Spleen (tissue), 11 donors: Measurements from ENCODE around the gene PIERCE2. TPM values are rescaled to one million over a fixed set of nuclear protein-coding genes. Genes with fewer than 3 reads are reported as not detected.

Source experiments
- DNase-seq: peaks from one replicate; pipeline ENCODE4 v3.0.0-alpha.2; 2020
- H3K27ac ChIP-seq, 8 donors: fragments of 200-600 bp; sonication (generic) in 7 of 8; 1 replicate in 4 of 8; 2 replicates in 4 of 8; pipeline versions ENCODE4 v1.5.0 to v1.8.0; 2016 to 2021; ENCODE audit warnings: inconsistent platforms in 4 of 8, mild to moderate bottlenecking in 4 of 8, moderate library complexity in 1 of 8
- H3K27me3 ChIP-seq, 7 donors: fragments of 200-600 bp; sonication (generic) in 6 of 7; replicated peaks in 1 of 7; 1 replicate in 4 of 7; 2 replicates in 3 of 7; pipeline versions ENCODE4 v1.5.0 to v1.8.0; 2016 to 2021; ENCODE audit warnings: inconsistent platforms in 3 of 7, mild to moderate bottlenecking in 1 of 7
- H3K36me3 ChIP-seq, 6 donors: fragments of 200-600 bp; sonication (generic) in 5 of 6; 1 replicate in 4 of 6; 2 replicates in 2 of 6; pipeline versions ENCODE4 v1.5.0 to v1.8.0; 2016 to 2021; ENCODE audit warnings: inconsistent platforms in 2 of 6
- H3K4me1 ChIP-seq, 6 donors: fragments of 200-600 bp; sonication (generic) in 5 of 6; 1 replicate in 3 of 6; 2 replicates in 3 of 6; pipeline versions ENCODE4 v1.5.0 to v1.8.0; 2016 to 2021; ENCODE audit warnings: inconsistent platforms in 3 of 6
- H3K4me3 ChIP-seq, 8 donors: fragments of 200-600 bp; sonication (generic) in 7 of 8; 1 replicate in 4 of 8; 2 replicates in 4 of 8; pipeline versions ENCODE4 v1.5.0 to v1.8.0; 2016 to 2021; ENCODE audit warnings: inconsistent platforms in 4 of 8, mild to moderate bottlenecking in 4 of 8, moderate library complexity in 2 of 8
- H3K9me3 ChIP-seq, 8 donors: fragments of 200-600 bp; sonication (generic) in 7 of 8; 1 replicate in 4 of 8; 2 replicates in 4 of 8; pipeline versions ENCODE4 v1.5.0 to v1.8.0; 2016 to 2021; ENCODE audit warnings: inconsistent platforms in 4 of 8
- CTCF ChIP-seq, 11 experiments: fragments of 200-600 bp in 7 of 11; fragments of 450-650 bp in 4 of 11; sonication (generic) in 4 of 11; IDR thresholded peaks in 8 of 11; conservative IDR thresholded peaks in 3 of 11; 1 replicate in 7 of 11; 2 replicates in 4 of 11; pipeline versions ENCODE4 v1.4.0 to v1.8.0; 2016 to 2021; ENCODE audit warnings: antibody characterized with exemption in 11 of 11, inconsistent platforms in 4 of 11, mild to moderate bottlenecking in 1 of 11
- POLR2A ChIP-seq, 3 donors: fragments of 450-650 bp; IDR thresholded peaks; one replicate each; pipeline ENCODE4 v1.5.1; 2017; ENCODE audit warnings: antibody characterized with exemption in 3 of 3, mild to moderate bottlenecking in 1 of 3
- POLR2AphosphoS5 ChIP-seq, 3 donors: sonication (generic); formaldehyde crosslinking; IDR thresholded peaks; one replicate each; pipeline ENCODE4 v1.5.1; 2017; ENCODE audit warnings: antibody characterized with exemption in 3 of 3
- WGBS, 5 donors: extraction: QIAGEN DNeasy Blood & Tissue Kit in 3 of 5; methylation state at CpG; one replicate each; pipeline versions ENCODE4 v1.1.5 to v1.1.7; 2013 to 2018; 5-methylcytosine and 5-hydroxymethylcytosine counted together
- intact Hi-C: fragments of 100-400 bp; cut with DNase I; formaldehyde crosslinking; loops from one replicate; pipeline ENCODE4 v1.15.0; 2023; ENCODE audit warnings: low total_unique reads
- polyA plus RNA-seq, 3 donors: library from polyadenylated mRNA; stranded (reverse); fragments of 200-250 nt; gene quantifications; one replicate each; pipeline ENCODE4 v1.2.1, GENCODE V29; 2013
- total RNA-seq, 7 donors: library from RNA; depleted of rRNA in 3 of 7; stranded (reverse); fragments of >200 nt in 3 of 7; fragmentation: NEBNext Ultra II Directional in 4 of 7; extraction: Animal tissue kit (Norgen Biotek cat#: 25700) in 4 of 7; gene quantifications; one replicate each; pipeline versions ENCODE4 v1.1.0 to v1.2.1, GENCODE V29; 2016 to 2021
- donor health status: healthy with polysubstance abuse.
- donor health status: DM: no; HTN: no; CAD: no; lungs with moderate emphysema.
- donor health status: DM: no; HTN: no; CAD: no.
- donor health status: Bipolar disorder and iron deficiency.
- donor health status: healthy.
- donor health status: DM: no; HTN: no; CAD: no.
- donor health status: DM: yes; HTN: yes; CAD: no.

Gene PIERCE2
- total and polyA plus RNA-seq, 10 donors: 0.97 to 2.5 (median 1.5) TPM; not detected in 4

GRCh38 chr15:55381595-55381994 lies 26.7 kb upstream of the PIERCE2 start:
- TF ChIP-seq POLR2AphosphoS5 (IDR thresholded peaks at IDR 0.05) (no peak), CTCF (IDR thresholded peaks at IDR 0.05 in 8 of 11, conservative IDR thresholded peaks at IDR 0.05 in 3 of 11) (no peak), POLR2A (IDR thresholded peaks at IDR 0.05) (no peak)
- peaks cover 2 to 100% (median 50%) of the 10 kb centered on the region in 6 donors for H3K36me3 ChIP-seq
- H3K4me3 ChIP-seq: no peak overlapping the region
- H3K4me1 ChIP-seq: no peaks in the 10 kb centered on the region
- DNase-seq: no peak
- no peaks in the 10 kb centered on the region for H3K9me3 ChIP-seq
- intact Hi-C loops: no loop called here
- H3K27me3 ChIP-seq: no peaks in the 10 kb centered on the region
- no peak overlapping the region for H3K27ac ChIP-seq

- H3K4me1 ChIP-seq: no peaks in the 10 kb centered on the region
- intact Hi-C loops: no loop called here
- no peak for DNase-seq
- 92 to 100% (median 95%) methylated on average over 2 of the region's 2 CpGs for WGBS, 5 donors
- no peaks in the 10 kb centered on the region for H3K9me3 ChIP-seq
- peaks cover 0 to 100% (median 41%) of the 10 kb centered on the region in 6 donors for H3K36me3 ChIP-seq
- no peak overlapping the region for H3K27ac ChIP-seq
- H3K27me3 ChIP-seq: no peaks in the 10 kb centered on the region
- H3K4me3 ChIP-seq: no peak overlapping the region
- TF ChIP-seq CTCF (IDR thresholded peaks at IDR 0.05 in 8 of 11, conservative IDR thresholded peaks at IDR 0.05 in 3 of 11) (no peak), POLR2A (IDR thresholded peaks at IDR 0.05) (no peak), POLR2AphosphoS5 (IDR thresholded peaks at IDR 0.05) (no peak)
Observed at GRCh38 chr15:55383687-55384086, 24.6 kb upstream of the PIERCE2 start.

- no peak for TF ChIP-seq POLR2AphosphoS5 (IDR thresholded peaks at IDR 0.05)
- TF ChIP-seq CTCF (IDR thresholded peaks at IDR 0.05 in 8 of 11, conservative IDR thresholded peaks at IDR 0.05 in 3 of 11): no peak
- TF ChIP-seq POLR2A (IDR thresholded peaks at IDR 0.05): no peak
- Histone ChIP-seq H3K9me3 (no peaks in the 10 kb centered on the region), H3K36me3 (peaks cover 0 to 79% (median 30%) of the 10 kb centered on the region in 6 donors), H3K27ac (no peak overlapping the region), H3K4me3 (no peak overlapping the region), H3K27me3 (no peaks in the 10 kb centered on the region), H3K4me1 (peaks cover 0 to 4% (median 0%) of the 10 kb centered on the region in 6 donors)
- DNase-seq: no peak
- intact Hi-C loops: no loop called here
Observed at GRCh38 chr15:55387027-55387426, 21.3 kb upstream of the PIERCE2 start.

- Histone ChIP-seq H3K27me3 (no peaks in the 10 kb centered on the region), H3K4me3 (no peak overlapping the region), H3K36me3 (peaks cover 0 to 57% (median 19%) of the 10 kb centered on the region in 6 donors), H3K27ac (no peak overlapping the region), H3K4me1 (peaks cover 0 to 13% (median 3%) of the 10 kb centered on the region in 6 donors), H3K9me3 (no peaks in the 10 kb centered on the region)
- intact Hi-C loops: no loop called here
- no peak for DNase-seq
- TF ChIP-seq CTCF (IDR thresholded peaks at IDR 0.05 in 8 of 11, conservative IDR thresholded peaks at IDR 0.05 in 3 of 11): no peak
- no peak for TF ChIP-seq POLR2A (IDR thresholded peaks at IDR 0.05)
- TF ChIP-seq POLR2AphosphoS5 (IDR thresholded peaks at IDR 0.05): no peak
Observed at GRCh38 chr15:55389264-55389607, 19.1 kb upstream of the PIERCE2 start.
